BJ (cell line): ENCODE results near the gene GPR157. TPM values are rescaled to one million over a fixed set of nuclear protein-coding genes. Genes with fewer than 3 reads are reported as not detected.
A peak's percentile ranks its signal among the peaks of the same experiment; 100 is the strongest.

Experiments used
- CTCF ChIA-PET: fragments of 350-600 bp; formaldehyde crosslinking; extraction: SDS; loops from one replicate; lab custom pipeline; 2021; ENCODE audit warnings: antibody characterized with exemption, inconsistent platforms; lab: Yijun Ruan, JAX
- POLR2A ChIA-PET: fragments of 300-600 bp; sonication (Branson Sonifier 250); formaldehyde crosslinking; extraction: SDS; loops from one replicate; lab custom pipeline; 2021; ENCODE audit warnings: antibody characterized with exemption; lab: Charles Lee
- DNase-seq: peaks from one replicate; pipeline ENCODE4 v3.0.0-alpha.2; 2011; ENCODE audit warnings: low read depth
- H3K27me3 ChIP-seq: 2 replicates; pipeline ENCODE4 v1.6.0; 2011; ENCODE audit warnings: low read length; ENCODE audit not compliant: control insufficient read depth, insufficient read depth
- H3K36me3 ChIP-seq: 2 replicates; pipeline ENCODE4 v1.5.1; 2011; ENCODE audit warnings: low read length; ENCODE audit not compliant: control insufficient read depth, insufficient read depth
- H3K4me3 ChIP-seq: 2 replicates; pipeline ENCODE4 v1.5.1; 2011; ENCODE audit warnings: low read depth, mild to moderate bottlenecking, control low read depth, low read length
- polyA plus RNA-seq: library from polyadenylated mRNA; depleted of rRNA; stranded (reverse); fragments of >200 nt; gene quantifications from 2 replicates; pipeline ENCODE4 v1.2.3, GENCODE V29; 2011
- TF ChIP-seq, protein P1 (sequence below): IDR thresholded peaks from 2 replicates; pipeline ENCODE4 v1.5.1; 2011; ENCODE audit warnings: low read depth, mild to moderate bottlenecking, control low read depth, inconsistent platforms, low read length, moderate library complexity; ENCODE audit not compliant: insufficient read depth

The GPR157 gene
- polyA plus RNA-seq, 1 experiment = 2.5 TPM

DNA sequence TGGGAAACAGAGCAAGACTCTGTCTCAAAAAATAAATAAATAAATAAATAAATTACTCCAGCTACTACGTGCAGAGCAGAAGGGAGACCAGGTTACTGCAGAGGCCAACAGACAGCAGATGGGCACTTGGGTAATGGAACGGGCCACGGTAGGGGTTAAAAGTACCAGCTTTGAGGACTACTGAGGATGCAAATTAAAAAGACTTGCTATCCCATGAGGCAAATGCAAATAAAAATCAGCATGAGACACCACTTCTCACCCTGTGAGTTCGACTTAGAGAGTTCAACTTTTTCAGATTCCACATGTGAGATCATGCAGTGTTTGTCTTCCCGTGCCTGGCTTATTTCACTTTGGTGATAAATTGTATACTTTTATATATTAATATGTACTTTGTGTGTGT, 66.1 kb downstream of the GPR157 start:
- no peaks in the 10 kb centered on the region for H3K27me3 ChIP-seq
- ChIA-PET CTCF (interaction anchor here (1.1 to 1.4 kb wide), 3 partner anchors 15 to 100 kb away, joined by 3 to 4 read pairs (median 4); no protein-coding TSS in a partner anchor), POLR2A (no interaction called here)
- no peak overlapping the region for H3K4me3 ChIP-seq
- no peak for DNase-seq
- TF ChIP-seq, protein P1, sequence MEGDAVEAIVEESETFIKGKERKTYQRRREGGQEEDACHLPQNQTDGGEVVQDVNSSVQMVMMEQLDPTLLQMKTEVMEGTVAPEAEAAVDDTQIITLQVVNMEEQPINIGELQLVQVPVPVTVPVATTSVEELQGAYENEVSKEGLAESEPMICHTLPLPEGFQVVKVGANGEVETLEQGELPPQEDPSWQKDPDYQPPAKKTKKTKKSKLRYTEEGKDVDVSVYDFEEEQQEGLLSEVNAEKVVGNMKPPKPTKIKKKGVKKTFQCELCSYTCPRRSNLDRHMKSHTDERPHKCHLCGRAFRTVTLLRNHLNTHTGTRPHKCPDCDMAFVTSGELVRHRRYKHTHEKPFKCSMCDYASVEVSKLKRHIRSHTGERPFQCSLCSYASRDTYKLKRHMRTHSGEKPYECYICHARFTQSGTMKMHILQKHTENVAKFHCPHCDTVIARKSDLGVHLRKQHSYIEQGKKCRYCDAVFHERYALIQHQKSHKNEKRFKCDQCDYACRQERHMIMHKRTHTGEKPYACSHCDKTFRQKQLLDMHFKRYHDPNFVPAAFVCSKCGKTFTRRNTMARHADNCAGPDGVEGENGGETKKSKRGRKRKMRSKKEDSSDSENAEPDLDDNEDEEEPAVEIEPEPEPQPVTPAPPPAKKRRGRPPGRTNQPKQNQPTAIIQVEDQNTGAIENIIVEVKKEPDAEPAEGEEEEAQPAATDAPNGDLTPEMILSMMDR = no peak
- no peaks in the 10 kb centered on the region for H3K36me3 ChIP-seq

DNA sequence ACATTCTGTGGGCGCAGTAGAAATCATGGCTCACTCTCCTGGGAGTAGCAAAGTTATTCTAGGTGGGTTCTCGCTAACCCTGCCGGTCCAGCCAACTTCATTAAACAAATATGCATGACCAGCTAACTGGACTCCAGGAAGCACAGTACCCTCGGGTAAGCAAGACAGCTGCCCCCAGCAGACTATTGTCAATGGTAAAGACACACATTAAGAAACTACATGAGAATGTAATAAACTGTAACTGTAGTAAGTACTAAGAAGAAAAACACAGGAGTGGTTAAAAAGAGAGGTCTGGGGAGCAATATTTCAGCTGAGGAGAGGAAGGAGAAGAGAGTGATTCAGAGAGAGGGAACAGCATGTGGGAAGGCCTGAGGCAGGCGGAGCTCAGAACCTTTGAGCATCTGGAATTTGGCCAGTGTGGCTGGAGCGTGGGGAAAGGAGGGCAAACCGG, 66.9 kb downstream of the GPR157 start:
- TF ChIP-seq, protein P1 = no peak
- ChIA-PET POLR2A (no interaction called here), CTCF (interaction anchor here (0.6 to 1.4 kb wide), 6 partner anchors 14 to 99 kb away, joined by 3 to 5 read pairs (median 4); no protein-coding TSS in a partner anchor)
- DNase-seq = no peak
- Histone ChIP-seq H3K36me3 (no peaks in the 10 kb centered on the region), H3K27me3 (no peaks in the 10 kb centered on the region), H3K4me3 (no peak overlapping the region)

DNA sequence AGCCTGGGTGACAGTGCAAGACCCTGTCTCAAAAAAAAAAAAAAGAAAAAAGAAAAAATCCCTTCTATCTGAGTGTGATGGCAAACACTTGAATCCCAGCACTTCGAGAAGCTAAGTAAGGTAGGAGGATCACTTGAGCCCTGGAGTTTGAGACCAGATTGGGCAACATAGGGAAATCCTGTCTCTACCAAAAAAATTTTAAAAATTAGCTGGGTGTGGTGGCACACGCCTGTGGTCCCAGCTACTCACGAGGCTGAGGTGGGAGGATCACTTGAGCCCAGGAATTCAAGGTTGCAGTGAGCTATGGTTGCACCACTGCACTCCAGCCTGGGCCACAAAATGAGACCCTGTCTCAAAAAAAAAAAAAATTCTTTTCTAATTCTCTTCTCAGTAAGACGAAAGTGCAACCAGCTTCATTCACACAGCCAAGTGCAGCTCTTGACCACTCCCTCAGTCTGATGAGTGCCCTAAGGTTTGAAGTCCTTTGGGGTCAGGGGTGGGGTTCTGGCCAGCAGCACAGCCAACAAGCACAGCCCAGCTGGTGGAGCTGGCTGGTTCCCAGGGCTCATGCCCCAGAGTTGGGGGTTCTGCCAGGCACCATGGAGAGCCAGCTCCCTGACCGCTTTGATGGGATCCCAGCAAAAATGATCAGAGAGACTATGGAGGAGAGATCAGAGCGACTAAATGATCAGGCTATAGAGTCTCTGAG, 67.5 kb downstream of the GPR157 start:
- CTCF ChIA-PET = interaction anchor here (0.6 to 1.4 kb wide), 5 partner anchors 14 to 98 kb away, joined by 3 to 5 read pairs (median 4); no protein-coding TSS in a partner anchor
- no peak for DNase-seq
- no peak overlapping the region for H3K4me3 ChIP-seq
- H3K27me3 ChIP-seq = no peaks in the 10 kb centered on the region
- POLR2A ChIA-PET = no interaction called here
- TF ChIP-seq, protein P1 = no peak
- H3K36me3 ChIP-seq = no peaks in the 10 kb centered on the region

DNA sequence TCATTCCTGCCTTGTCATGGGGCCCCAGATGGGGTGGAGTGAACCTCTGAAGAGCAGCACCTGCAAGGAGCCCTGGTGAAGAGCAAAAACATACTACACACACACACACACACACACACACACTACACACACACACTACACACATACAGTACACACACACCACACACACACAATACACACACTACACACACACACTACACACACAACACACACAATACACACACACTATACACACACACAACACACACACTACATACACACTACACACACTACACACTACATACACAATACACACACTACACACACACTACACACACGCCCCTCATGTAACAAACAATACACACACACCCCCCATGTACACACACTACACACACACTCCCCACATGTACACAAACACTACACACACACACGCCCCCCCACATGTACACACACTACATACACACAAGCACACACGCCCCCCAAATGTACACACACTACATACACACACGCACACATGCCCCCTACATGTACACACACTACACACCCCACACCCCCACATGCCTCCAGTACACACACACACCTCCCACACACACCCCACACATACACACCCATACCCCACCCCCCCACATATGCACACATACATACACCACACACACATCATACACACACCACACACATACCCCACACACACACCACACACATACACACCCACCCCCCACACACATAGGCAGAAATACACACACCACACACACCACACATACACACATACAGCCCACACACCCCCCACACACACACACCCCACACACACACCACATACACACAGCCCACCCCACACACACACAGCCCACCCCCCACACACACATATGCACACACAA, 68.8 kb downstream of the GPR157 start:
- POLR2A ChIA-PET = interaction anchor here (0.7 kb wide), 1 partner anchor 31 kb away, joined by 3 read pairs; no protein-coding TSS in a partner anchor
- Histone ChIP-seq H3K36me3 (no peaks in the 10 kb centered on the region), H3K4me3 (no peak overlapping the region), H3K27me3 (no peaks in the 10 kb centered on the region)
- CTCF ChIA-PET = no interaction called here
- DNase-seq = no peak
- TF ChIP-seq, protein P1 = no peak

DNA sequence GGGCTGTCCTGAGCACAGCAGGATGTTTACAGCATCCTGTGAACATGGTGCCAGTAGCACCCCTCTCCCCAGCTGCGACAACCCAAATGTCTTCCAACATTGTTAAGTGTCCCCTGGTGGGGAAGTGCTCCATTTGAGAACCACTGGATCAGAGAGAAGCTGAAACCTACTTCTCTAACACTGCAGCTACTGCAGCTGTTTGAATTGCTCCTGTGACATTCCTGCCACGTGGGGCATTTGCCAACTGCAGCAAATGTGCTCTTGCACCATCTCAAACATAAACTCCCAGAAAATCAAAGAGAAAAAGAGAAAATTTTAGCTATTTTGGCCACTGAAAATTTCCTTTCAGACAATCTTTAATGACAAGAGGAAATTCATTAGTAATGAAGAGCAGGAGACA, 70.4 kb downstream of the GPR157 start:
- TF ChIP-seq, protein P1 = peak; percentile 63
- DNase-seq = no peak
- Histone ChIP-seq H3K27me3 (no peaks in the 10 kb centered on the region), H3K36me3 (no peaks in the 10 kb centered on the region), H3K4me3 (no peak overlapping the region)
- ChIA-PET POLR2A (no interaction called here), CTCF (interaction anchor here (0.6 to 2.2 kb wide), 10 partner anchors 8 to 1002 kb away, joined by 3 to 9 read pairs (median 4); partner anchors contain the start of gene SLC2A7)
